ENCODE measurements around the gene PPTC7. TPM values are rescaled to one million over a fixed set of nuclear protein-coding genes. Genes with fewer than 3 reads are reported as not detected.
A peak's percentile ranks its signal among the peaks of the same experiment; 100 is the strongest.

The PPTC7 gene
- total and polyA plus RNA-seq, 10 of the 15 experiments (the other 5 are each of a cell fraction or from before 2014, with no cell fraction given), result 4.0 to 69.6 (median 12.3) TPM

DNA sequence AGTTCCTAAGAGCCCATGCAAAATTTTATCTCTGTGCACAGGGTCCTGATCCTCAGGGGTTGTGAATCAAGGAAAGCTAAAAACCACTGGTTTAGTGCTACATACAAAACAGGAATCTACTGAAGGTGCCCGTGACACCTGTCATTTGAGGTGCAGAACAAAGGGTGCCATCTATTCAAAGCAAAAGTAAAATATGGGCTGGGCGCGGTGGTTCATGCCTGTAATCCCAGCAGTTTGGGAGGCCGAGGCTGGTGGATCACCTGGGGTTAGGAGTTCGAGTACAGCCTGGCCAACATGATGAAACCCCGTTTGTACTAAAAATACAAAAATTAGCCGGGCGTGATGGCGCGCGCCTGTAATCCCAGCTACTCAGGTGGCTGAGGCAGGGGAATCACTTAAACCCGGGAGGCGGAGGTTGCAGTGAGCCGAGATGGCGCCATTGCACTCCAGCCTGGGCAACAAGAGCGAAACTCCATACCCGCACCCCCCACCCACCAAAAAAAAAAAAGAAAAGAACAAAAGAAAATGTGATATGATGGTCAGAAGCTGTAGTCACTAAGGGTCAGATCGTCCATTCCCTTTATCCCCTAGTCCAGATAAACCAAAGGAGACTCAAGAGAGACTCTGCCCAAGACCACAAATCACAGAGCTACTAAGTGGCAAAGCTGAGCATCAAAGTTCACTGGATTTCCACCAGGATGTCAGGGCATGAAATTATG, 3.4 kb downstream of the PPTC7 start:
- ChIA-PET POLR2A (interaction anchor here (0.6 to 8.8 kb wide), 20 partner anchors 13 to 1754 kb away, joined by 3 to 122 read pairs (median 4); partner anchors contain the start of genes ARPC3, FAM216A, RAD9B and TCTN1), RAD21 (ENCODE audit: unreplicated experiment) (interaction anchor here (0.6 to 5.4 kb wide), 24 partner anchors 11 to 697 kb away, joined by 3 to 73 read pairs (median 6); partner anchors contain the start of genes ARPC3, FAM216A and GPN3), SMC1A (ENCODE audit: uncharacterized antibody, unreplicated experiment) (interaction anchor here (0.7 to 11.7 kb wide), 17 partner anchors 11 to 130 kb away, joined by 3 to 308 read pairs (median 5); partner anchors contain the start of genes ARPC3 and FAM216A), CTCF (interaction anchor here (0.6 to 4.1 kb wide), 20 partner anchors 11 to 733 kb away, joined by 3 to 40 read pairs (median 3); partner anchors contain the start of genes ARPC3, FAM216A and GPN3)
- H3K4me2 ChIP-seq (ENCODE audit: control insufficient read depth, insufficient read depth), result peak overlapping the region; percentile 83
- H3K27me3 ChIP-seq (replicated peaks in 1 of 2; ENCODE audit: control insufficient read depth in 2 of 2, insufficient read depth in 2 of 2, low read length in 1 of 2), result no peaks in the 10 kb centered on the region
- ATAC-seq (no peak), FAIRE-seq (no peak), DNase-seq (ENCODE audit: low read depth, low spot score) (no peak)
- intact Hi-C loops (cut with micrococcal nuclease; ENCODE audit: unreplicated experiment) (loop anchor here (5.0 kb wide), 1 partner anchor 132 kb away; no protein-coding TSS in a partner anchor), in situ Hi-C loops (cut with MboI) (no loop called here)
- BruUV-seq (replicated peaks), result no TSS peak
- H3K9me3 ChIP-seq (replicated peaks; ENCODE audit: control insufficient read depth, insufficient read depth, low read length), result no peaks in the 10 kb centered on the region
- H3K9ac ChIP-seq (ENCODE audit: control insufficient read depth, insufficient read depth, low read length), result peak overlapping the region; percentile 96
- H3K4me3 ChIP-seq, result peak overlapping the region; percentile 82
- peak overlapping the region; percentile 95 for H3K27ac ChIP-seq (ENCODE audit: control insufficient read depth, insufficient read depth)
- WGBS (ENCODE audit: insufficient coverage, insufficient replicate concordance, low lambda C conversion rate, missing lambda C conversion rate), result 2% methylated on average over 17 of the region's 18 CpGs
- peaks cover 0 to 5% of the 10 kb centered on the region in 2 experiments; a peak in 1 of 4 replicates for H3K36me3 ChIP-seq (ENCODE audit: control insufficient read depth in 2 of 2, insufficient read depth in 2 of 2, low read length in 1 of 2)
- H2AFZ ChIP-seq (ENCODE audit: control insufficient read depth, low read depth, low read length), result no peak overlapping the region
- no peaks in the 10 kb centered on the region for H4K20me1 ChIP-seq (ENCODE audit: control insufficient read depth, insufficient read depth)
- peaks cover 89% of the 10 kb centered on the region for H3K79me2 ChIP-seq (ENCODE audit: control insufficient read depth, insufficient read depth, low read length)
- H3K4me1 ChIP-seq (ENCODE audit: control insufficient read depth, insufficient read depth, low read length), result peaks cover 23% of the 10 kb centered on the region
- TF ChIP-seq, protein P1, sequence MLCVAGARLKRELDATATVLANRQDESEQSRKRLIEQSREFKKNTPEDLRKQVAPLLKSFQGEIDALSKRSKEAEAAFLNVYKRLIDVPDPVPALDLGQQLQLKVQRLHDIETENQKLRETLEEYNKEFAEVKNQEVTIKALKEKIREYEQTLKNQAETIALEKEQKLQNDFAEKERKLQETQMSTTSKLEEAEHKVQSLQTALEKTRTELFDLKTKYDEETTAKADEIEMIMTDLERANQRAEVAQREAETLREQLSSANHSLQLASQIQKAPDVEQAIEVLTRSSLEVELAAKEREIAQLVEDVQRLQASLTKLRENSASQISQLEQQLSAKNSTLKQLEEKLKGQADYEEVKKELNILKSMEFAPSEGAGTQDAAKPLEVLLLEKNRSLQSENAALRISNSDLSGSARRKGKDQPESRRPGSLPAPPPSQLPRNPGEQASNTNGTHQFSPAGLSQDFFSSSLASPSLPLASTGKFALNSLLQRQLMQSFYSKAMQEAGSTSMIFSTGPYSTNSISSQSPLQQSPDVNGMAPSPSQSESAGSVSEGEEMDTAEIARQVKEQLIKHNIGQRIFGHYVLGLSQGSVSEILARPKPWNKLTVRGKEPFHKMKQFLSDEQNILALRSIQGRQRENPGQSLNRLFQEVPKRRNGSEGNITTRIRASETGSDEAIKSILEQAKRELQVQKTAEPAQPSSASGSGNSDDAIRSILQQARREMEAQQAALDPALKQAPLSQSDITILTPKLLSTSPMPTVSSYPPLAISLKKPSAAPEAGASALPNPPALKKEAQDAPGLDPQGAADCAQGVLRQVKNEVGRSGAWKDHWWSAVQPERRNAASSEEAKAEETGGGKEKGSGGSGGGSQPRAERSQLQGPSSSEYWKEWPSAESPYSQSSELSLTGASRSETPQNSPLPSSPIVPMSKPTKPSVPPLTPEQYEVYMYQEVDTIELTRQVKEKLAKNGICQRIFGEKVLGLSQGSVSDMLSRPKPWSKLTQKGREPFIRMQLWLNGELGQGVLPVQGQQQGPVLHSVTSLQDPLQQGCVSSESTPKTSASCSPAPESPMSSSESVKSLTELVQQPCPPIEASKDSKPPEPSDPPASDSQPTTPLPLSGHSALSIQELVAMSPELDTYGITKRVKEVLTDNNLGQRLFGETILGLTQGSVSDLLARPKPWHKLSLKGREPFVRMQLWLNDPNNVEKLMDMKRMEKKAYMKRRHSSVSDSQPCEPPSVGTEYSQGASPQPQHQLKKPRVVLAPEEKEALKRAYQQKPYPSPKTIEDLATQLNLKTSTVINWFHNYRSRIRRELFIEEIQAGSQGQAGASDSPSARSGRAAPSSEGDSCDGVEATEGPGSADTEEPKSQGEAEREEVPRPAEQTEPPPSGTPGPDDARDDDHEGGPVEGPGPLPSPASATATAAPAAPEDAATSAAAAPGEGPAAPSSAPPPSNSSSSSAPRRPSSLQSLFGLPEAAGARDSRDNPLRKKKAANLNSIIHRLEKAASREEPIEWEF (IDR thresholded peaks at IDR 0.05; ENCODE audit: insufficient replicate concordance, low read depth, low read length), result no peak
- TF ChIP-seq, protein P2, sequence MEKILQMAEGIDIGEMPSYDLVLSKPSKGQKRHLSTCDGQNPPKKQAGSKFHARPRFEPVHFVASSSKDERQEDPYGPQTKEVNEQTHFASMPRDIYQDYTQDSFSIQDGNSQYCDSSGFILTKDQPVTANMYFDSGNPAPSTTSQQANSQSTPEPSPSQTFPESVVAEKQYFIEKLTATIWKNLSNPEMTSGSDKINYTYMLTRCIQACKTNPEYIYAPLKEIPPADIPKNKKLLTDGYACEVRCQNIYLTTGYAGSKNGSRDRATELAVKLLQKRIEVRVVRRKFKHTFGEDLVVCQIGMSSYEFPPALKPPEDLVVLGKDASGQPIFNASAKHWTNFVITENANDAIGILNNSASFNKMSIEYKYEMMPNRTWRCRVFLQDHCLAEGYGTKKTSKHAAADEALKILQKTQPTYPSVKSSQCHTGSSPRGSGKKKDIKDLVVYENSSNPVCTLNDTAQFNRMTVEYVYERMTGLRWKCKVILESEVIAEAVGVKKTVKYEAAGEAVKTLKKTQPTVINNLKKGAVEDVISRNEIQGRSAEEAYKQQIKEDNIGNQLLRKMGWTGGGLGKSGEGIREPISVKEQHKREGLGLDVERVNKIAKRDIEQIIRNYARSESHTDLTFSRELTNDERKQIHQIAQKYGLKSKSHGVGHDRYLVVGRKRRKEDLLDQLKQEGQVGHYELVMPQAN (conservative IDR thresholded peaks at IDR 0.05), result peak; percentile 18; the same call in 1 of the 2 replicates
- TF ChIP-seq IKZF1 (conservative IDR thresholded peaks at IDR 0.05), result 0 out of 2 replicates have a peak, but pooled peaks have one; percentile 36
- no peak for TF ChIP-seq TARDBP (IDR thresholded peaks at IDR 0.05; ENCODE audit: borderline replicate concordance)
- TF ChIP-seq NFYB (IDR thresholded peaks at IDR 0.05; ENCODE audit: insufficient read depth, low read depth, low read length), result no peak
- TF ChIP-seq TBL1XR1 (IDR thresholded peaks at IDR 0.05; ENCODE audit: low read depth, low read length), result no peak
- no peak for TF ChIP-seq KDM1A (IDR thresholded peaks at IDR 0.05; ENCODE audit: borderline replicate concordance)
- TF ChIP-seq, protein P3, sequence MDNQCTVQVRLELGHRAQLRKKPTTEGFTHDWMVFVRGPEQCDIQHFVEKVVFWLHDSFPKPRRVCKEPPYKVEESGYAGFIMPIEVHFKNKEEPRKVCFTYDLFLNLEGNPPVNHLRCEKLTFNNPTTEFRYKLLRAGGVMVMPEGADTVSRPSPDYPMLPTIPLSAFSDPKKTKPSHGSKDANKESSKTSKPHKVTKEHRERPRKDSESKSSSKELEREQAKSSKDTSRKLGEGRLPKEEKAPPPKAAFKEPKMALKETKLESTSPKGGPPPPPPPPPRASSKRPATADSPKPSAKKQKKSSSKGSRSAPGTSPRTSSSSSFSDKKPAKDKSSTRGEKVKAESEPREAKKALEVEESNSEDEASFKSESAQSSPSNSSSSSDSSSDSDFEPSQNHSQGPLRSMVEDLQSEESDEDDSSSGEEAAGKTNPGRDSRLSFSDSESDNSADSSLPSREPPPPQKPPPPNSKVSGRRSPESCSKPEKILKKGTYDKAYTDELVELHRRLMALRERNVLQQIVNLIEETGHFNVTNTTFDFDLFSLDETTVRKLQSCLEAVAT (IDR thresholded peaks at IDR 0.05), result peak; percentile 83
- TF ChIP-seq TAF1 (IDR thresholded peaks at IDR 0.05; ENCODE audit: borderline replicate concordance, low read depth, low read length), result no peak
- no peak for TF ChIP-seq BCL11A (IDR thresholded peaks at IDR 0.05; ENCODE audit: low read depth, low read length)
- TF ChIP-seq CREM (IDR thresholded peaks at IDR 0.05; ENCODE audit: low read depth), result no peak

Measured in GM12878 (cell line).